OCI-LY7 (cell line): ENCODE data around the gene UQCRH. TPM values are rescaled to one million over a fixed set of nuclear protein-coding genes. Genes with fewer than 3 reads are reported as not detected.

Experiments
- BruUV-seq: library from RNA; stranded (reverse); fragments of 400-500 nt; replicated peaks from 2 replicates; lab custom pipeline; 2021; lab: Mats Ljungman, UMichigan
- CTCF ChIA-PET: fragments of 300-600 bp; sonication (Branson Sonifier 250); formaldehyde crosslinking; loops from one replicate; lab custom pipeline; 2022; ENCODE audit warnings: antibody characterized with exemption; ENCODE audit not compliant: unreplicated experiment; lab: Charles Lee
- POLR2A ChIA-PET: fragments of 300-600 bp; sonication (Branson Sonifier 250); formaldehyde crosslinking; loops from one replicate; lab custom pipeline; 2022; ENCODE audit warnings: antibody characterized with exemption; lab: Charles Lee
- DNase-seq: peaks from one replicate; pipeline ENCODE4 v3.0.0-alpha.2; 2015; ENCODE audit warnings: low spot score
- H2AFZ ChIP-seq: fragments of 200-600 bp; sonication (generic), shearing (Covaris generic); 2 replicates; pipeline ENCODE4 v1.6.1; 2014; ENCODE audit warnings: mild to moderate bottlenecking, antibody characterized with exemption, low read length, moderate library complexity
- H3K27ac ChIP-seq: fragments of 200-600 bp; sonication (generic); 2 replicates; pipeline ENCODE4 v1.5.1; 2014; ENCODE audit warnings: mixed run types, low read depth, mild to moderate bottlenecking, moderate library complexity, low read length, inconsistent platforms; ENCODE audit not compliant: poor library complexity, severe bottlenecking
- H3K36me3 ChIP-seq: fragments of 200-600 bp; sonication (generic); 2 replicates; pipeline ENCODE4 v1.6.1; 2014; ENCODE audit warnings: mild to moderate bottlenecking, antibody characterized with exemption, low read length, moderate library complexity, mixed read lengths; ENCODE audit not compliant: insufficient read depth
- H3K4me1 ChIP-seq: fragments of 200-600 bp; sonication (generic); 2 replicates; pipeline ENCODE4 v1.5.1; 2014; ENCODE audit warnings: mild to moderate bottlenecking, low read length; ENCODE audit not compliant: insufficient read depth, poor library complexity, severe bottlenecking
- H3K4me2 ChIP-seq: fragments of 200-600 bp; sonication (generic); 2 replicates; pipeline ENCODE4 v1.6.1; 2014; ENCODE audit warnings: mild to moderate bottlenecking, low read length
- H3K4me3 ChIP-seq: fragments of 200-600 bp; sonication (generic); 2 replicates; pipeline ENCODE4 v1.5.1; 2014; ENCODE audit warnings: mild to moderate bottlenecking, low read depth, low read length; ENCODE audit not compliant: poor library complexity, severe bottlenecking
- H3K79me2 ChIP-seq: fragments of 200-600 bp; sonication (generic); 2 replicates; pipeline ENCODE4 v1.6.1; 2016; ENCODE audit warnings: low read depth, mild to moderate bottlenecking, low read length, moderate library complexity, mixed read lengths; ENCODE audit not compliant: insufficient read depth
- H3K9me2 ChIP-seq: fragments of 200-600 bp; sonication (generic); 2 replicates; pipeline ENCODE4 v1.6.1; 2016; ENCODE audit warnings: mild to moderate bottlenecking, low read length, mixed read lengths; ENCODE audit not compliant: insufficient read depth
- H3K9me3 ChIP-seq: fragments of 200-600 bp; sonication (generic); 2 replicates; pipeline ENCODE4 v1.6.1; 2014; ENCODE audit warnings: mild to moderate bottlenecking, mixed run types, low read length, mixed read lengths
- H4K20me1 ChIP-seq: fragments of 200-600 bp; sonication (generic); 2 replicates; pipeline ENCODE4 v1.6.1; 2014; ENCODE audit warnings: mild to moderate bottlenecking, antibody characterized with exemption, low read length, moderate library complexity, mixed read lengths; ENCODE audit not compliant: insufficient read depth
- EZH2phosphoT487 ChIP-seq: fragments of 200-600 bp; sonication (generic); IDR thresholded peaks from 2 replicates; pipeline ENCODE4 v1.6.1; 2018; ENCODE audit warnings: low read depth, borderline replicate concordance, mild to moderate bottlenecking, mixed run types, antibody characterized with exemption, low read length, moderate library complexity, mixed read lengths
- intact Hi-C: fragments of 100-400 bp; cut with micrococcal nuclease; formaldehyde crosslinking; loops from one replicate; pipeline ENCODE4 v1.10.0; 2022; ENCODE audit not compliant: unreplicated experiment
- total RNA-seq, 2 experiments: library from RNA; depleted of rRNA in 1 of 2; stranded (reverse); fragments of >200 nt in 1 of 2; shearing (Covaris generic) in 1 of 2; gene quantifications; 2 replicates each; pipeline ENCODE4 v1.2.3, GENCODE V29; 2014 to 2022
- TF ChIP-seq, protein P1 (sequence below): fragments of 200-600 bp; sonication (generic); conservative IDR thresholded peaks from 2 replicates; pipeline ENCODE4 v1.5.1; 2014; ENCODE audit warnings: mild to moderate bottlenecking, antibody characterized with exemption, low read length, moderate library complexity, mixed read lengths

UQCRH gene
- total RNA-seq, 2 experiments from 2014 or later: 489 to 693 TPM

GRCh38 chr1:46277658-46278373 is 25.7 kb upstream of the UQCRH start:
- no peak overlapping the region for H3K27ac ChIP-seq
- H4K20me1 ChIP-seq: no peaks in the 10 kb centered on the region
- no peak for DNase-seq
- no peaks in the 10 kb centered on the region for H3K79me2 ChIP-seq
- no peaks in the 10 kb centered on the region for H3K9me3 ChIP-seq
- CTCF ChIA-PET: no interaction called here
- H2AFZ ChIP-seq: no peak overlapping the region
- intact Hi-C loops: no loop called here
- no peak overlapping the region for H3K4me3 ChIP-seq
- POLR2A ChIA-PET: interaction anchor here (0.6 to 1.2 kb wide), 3 partner anchors 13 to 29 kb away, joined by 3 to 6 read pairs (median 3); no protein-coding TSS in a partner anchor
- no peaks in the 10 kb centered on the region for H3K4me1 ChIP-seq
- TF ChIP-seq EZH2phosphoT487: no peak
- TF ChIP-seq, protein P1, sequence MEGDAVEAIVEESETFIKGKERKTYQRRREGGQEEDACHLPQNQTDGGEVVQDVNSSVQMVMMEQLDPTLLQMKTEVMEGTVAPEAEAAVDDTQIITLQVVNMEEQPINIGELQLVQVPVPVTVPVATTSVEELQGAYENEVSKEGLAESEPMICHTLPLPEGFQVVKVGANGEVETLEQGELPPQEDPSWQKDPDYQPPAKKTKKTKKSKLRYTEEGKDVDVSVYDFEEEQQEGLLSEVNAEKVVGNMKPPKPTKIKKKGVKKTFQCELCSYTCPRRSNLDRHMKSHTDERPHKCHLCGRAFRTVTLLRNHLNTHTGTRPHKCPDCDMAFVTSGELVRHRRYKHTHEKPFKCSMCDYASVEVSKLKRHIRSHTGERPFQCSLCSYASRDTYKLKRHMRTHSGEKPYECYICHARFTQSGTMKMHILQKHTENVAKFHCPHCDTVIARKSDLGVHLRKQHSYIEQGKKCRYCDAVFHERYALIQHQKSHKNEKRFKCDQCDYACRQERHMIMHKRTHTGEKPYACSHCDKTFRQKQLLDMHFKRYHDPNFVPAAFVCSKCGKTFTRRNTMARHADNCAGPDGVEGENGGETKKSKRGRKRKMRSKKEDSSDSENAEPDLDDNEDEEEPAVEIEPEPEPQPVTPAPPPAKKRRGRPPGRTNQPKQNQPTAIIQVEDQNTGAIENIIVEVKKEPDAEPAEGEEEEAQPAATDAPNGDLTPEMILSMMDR: no peak
- BruUV-seq: TSS peak; percentile 21
- no peak overlapping the region for H3K4me2 ChIP-seq
- no peaks in the 10 kb centered on the region for H3K9me2 ChIP-seq
- peaks cover 97% of the 10 kb centered on the region for H3K36me3 ChIP-seq

DNA sequence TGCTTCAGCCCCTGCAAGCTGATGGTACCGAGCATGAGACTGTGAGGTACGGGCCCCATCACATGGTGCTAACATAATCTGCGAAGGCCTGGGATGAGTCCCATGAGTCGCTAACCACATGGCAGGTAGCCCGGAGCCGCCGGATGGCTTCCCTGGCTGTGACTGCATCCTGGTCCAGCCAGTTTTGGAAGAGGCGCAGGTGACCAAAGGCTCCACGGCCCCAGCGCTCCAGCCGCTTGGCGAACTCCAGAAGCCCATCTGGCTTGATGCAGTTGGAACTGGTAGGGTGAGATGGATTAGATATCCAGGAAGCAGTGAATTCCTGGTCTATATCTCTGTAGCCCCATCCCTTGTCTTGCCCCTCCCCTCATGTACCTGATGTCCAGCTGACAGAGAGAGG is 24.7 kb upstream of the UQCRH start:
- H3K4me2 ChIP-seq: no peak overlapping the region
- peaks cover 93% of the 10 kb centered on the region for H3K36me3 ChIP-seq
- no peak for DNase-seq
- TSS peak; percentile 9 for BruUV-seq
- H3K9me3 ChIP-seq: no peaks in the 10 kb centered on the region
- intact Hi-C loops: no loop called here
- H3K4me3 ChIP-seq: no peak overlapping the region
- no peaks in the 10 kb centered on the region for H3K9me2 ChIP-seq
- TF ChIP-seq, protein P1: no peak
- no peak for TF ChIP-seq EZH2phosphoT487
- H4K20me1 ChIP-seq: no peaks in the 10 kb centered on the region
- no peak overlapping the region for H3K27ac ChIP-seq
- CTCF ChIA-PET: no interaction called here
- no peak overlapping the region for H2AFZ ChIP-seq
- no peaks in the 10 kb centered on the region for H3K4me1 ChIP-seq
- POLR2A ChIA-PET: no interaction called here
- no peaks in the 10 kb centered on the region for H3K79me2 ChIP-seq

DNA sequence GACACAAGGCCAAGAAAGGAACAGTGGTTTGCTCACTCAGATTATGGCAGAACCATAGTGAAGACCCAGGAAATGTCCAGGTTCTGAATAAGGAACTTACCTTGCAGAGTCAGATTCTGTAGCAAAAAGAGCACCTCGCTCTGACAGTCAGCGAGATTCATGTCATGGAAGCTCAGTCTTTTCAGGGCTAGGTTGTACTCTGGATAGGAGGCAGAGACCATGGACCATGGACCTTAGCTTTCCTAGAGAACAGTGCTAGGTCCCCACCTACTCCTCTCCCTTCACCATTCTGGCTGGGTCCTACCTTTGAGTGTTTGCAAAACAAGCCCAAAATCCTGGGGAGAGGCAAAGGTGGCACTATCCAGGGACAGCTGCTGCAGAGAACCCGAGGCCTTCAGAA is 23.4 kb upstream of the UQCRH start:
- H3K27ac ChIP-seq: no peak overlapping the region
- no peak for DNase-seq
- H3K4me2 ChIP-seq: no peak overlapping the region
- intact Hi-C loops: no loop called here
- ChIA-PET POLR2A (interaction anchor here (0.8 kb wide), 1 partner anchor 414 kb away, joined by 3 read pairs; no protein-coding TSS in a partner anchor), CTCF (no interaction called here)
- no peaks in the 10 kb centered on the region for H3K9me3 ChIP-seq
- H3K4me3 ChIP-seq: no peak overlapping the region
- peaks cover 92% of the 10 kb centered on the region for H3K36me3 ChIP-seq
- TF ChIP-seq, protein P1: no peak
- TF ChIP-seq EZH2phosphoT487: no peak
- H3K79me2 ChIP-seq: no peaks in the 10 kb centered on the region
- no peak overlapping the region for H2AFZ ChIP-seq
- H3K4me1 ChIP-seq: peaks cover 5% of the 10 kb centered on the region
- H4K20me1 ChIP-seq: no peaks in the 10 kb centered on the region
- BruUV-seq: no TSS peak
- no peaks in the 10 kb centered on the region for H3K9me2 ChIP-seq
